Neuronal stem cell (in vitro differentiated cells): Measurements from ENCODE around the gene ZFYVE16.

Experiments
- DNase-seq: peaks from one replicate; pipeline ENCODE4 v3.0.0-alpha.2; 2013; ENCODE audit warnings: low spot score
- H2AFZ ChIP-seq: one replicate; pipeline ENCODE4 v1.6.1; 2013; ENCODE audit warnings: mild to moderate bottlenecking, low read length, inconsistent platforms
- H2AK5ac ChIP-seq: 2 replicates; pipeline ENCODE4 v1.6.1; 2013; ENCODE audit warnings: low read depth, mild to moderate bottlenecking, inconsistent platforms, low read length, moderate library complexity, mixed read lengths
- H2BK120ac ChIP-seq: 2 replicates; pipeline ENCODE4 v1.6.1; 2013; ENCODE audit warnings: low read depth, mild to moderate bottlenecking, inconsistent platforms, low read length, moderate library complexity, mixed read lengths
- H2BK12ac ChIP-seq: one replicate; pipeline ENCODE4 v1.6.1; 2013; ENCODE audit warnings: low read length, inconsistent platforms
- H2BK15ac ChIP-seq: 2 replicates; pipeline ENCODE4 v1.6.1; 2013; ENCODE audit warnings: mild to moderate bottlenecking, low read length, inconsistent platforms, mixed read lengths
- H2BK5ac ChIP-seq: one replicate; pipeline ENCODE4 v1.6.1; 2013; ENCODE audit warnings: inconsistent platforms, mild to moderate bottlenecking, low read length, moderate library complexity
- H3K14ac ChIP-seq: one replicate; pipeline ENCODE4 v1.6.1; 2013; ENCODE audit warnings: low read length, inconsistent platforms
- H3K18ac ChIP-seq: 2 replicates; pipeline ENCODE4 v1.6.1; 2013; ENCODE audit warnings: low read length, inconsistent platforms
- H3K23ac ChIP-seq: 2 replicates; pipeline ENCODE4 v1.6.1; 2013; ENCODE audit warnings: low read depth, mild to moderate bottlenecking, mixed read lengths, low read length, inconsistent platforms; ENCODE audit not compliant: poor library complexity
- H3K27ac ChIP-seq: replicated peaks from 3 replicates; pipeline ENCODE4 v1.5.1; 2013; ENCODE audit warnings: low read length, inconsistent platforms
- H3K27me3 ChIP-seq, 3 experiments: 2 replicates each; pipeline ENCODE4 v1.6.1; 2013; ENCODE audit warnings: low read length in 3 of 3, mild to moderate bottlenecking in 2 of 3, inconsistent platforms in 1 of 3, low read depth in 1 of 3, mixed read lengths in 1 of 3, moderate library complexity in 1 of 3; ENCODE audit not compliant: control insufficient read depth in 3 of 3, insufficient read depth in 3 of 3
- H3K36me3 ChIP-seq, 2 donors: replicated peaks in 1 of 2; 2 replicates each; pipeline ENCODE4 v1.6.1; 2013; ENCODE audit warnings: low read length in 2 of 2; ENCODE audit not compliant: control insufficient read depth in 2 of 2, insufficient read depth in 2 of 2
- H3K4ac ChIP-seq: 2 replicates; pipeline ENCODE4 v1.6.1; 2013; ENCODE audit warnings: inconsistent platforms, mild to moderate bottlenecking, low read length, moderate library complexity
- H3K4me1 ChIP-seq, 2 donors: 1 replicate in 1 of 2; 2 replicates in 1 of 2; pipeline ENCODE4 v1.6.1; 2013; ENCODE audit warnings: low read length in 2 of 2, low read depth in 1 of 2; ENCODE audit not compliant: control insufficient read depth in 2 of 2, insufficient read depth in 1 of 2
- H3K4me2 ChIP-seq: one replicate; pipeline ENCODE4 v1.6.1; 2013; ENCODE audit warnings: mild to moderate bottlenecking, low read length, inconsistent platforms; ENCODE audit not compliant: insufficient read depth, poor library complexity, severe bottlenecking
- H3K4me3 ChIP-seq, 2 donors: 2 replicates each; pipeline ENCODE4 v1.5.1; 2013; ENCODE audit warnings: low read length in 2 of 2, mild to moderate bottlenecking in 2 of 2, inconsistent platforms in 1 of 2, moderate library complexity in 1 of 2
- H3K79me1 ChIP-seq: one replicate; pipeline ENCODE4 v1.6.1; 2013; ENCODE audit warnings: low read depth, mild to moderate bottlenecking, inconsistent platforms, low read length, moderate library complexity
- H3K9ac ChIP-seq: one replicate; pipeline ENCODE4 v1.6.1; 2013; ENCODE audit warnings: mild to moderate bottlenecking, low read depth, low read length, inconsistent platforms; ENCODE audit not compliant: poor library complexity
- H3K9me3 ChIP-seq, 2 donors: replicated peaks in 1 of 2; 2 replicates each; pipeline versions ENCODE3 to v1.6.1; 2013; ENCODE audit warnings: low read length in 2 of 2, mild to moderate bottlenecking in 2 of 2, inconsistent platforms in 1 of 2, low read depth in 1 of 2, mixed read lengths in 1 of 2, moderate library complexity in 1 of 2; ENCODE audit not compliant: control insufficient read depth in 2 of 2, insufficient read depth in 1 of 2
- H4K8ac ChIP-seq: one replicate; pipeline ENCODE4 v1.6.1; 2013; ENCODE audit warnings: low read depth, mild to moderate bottlenecking, inconsistent platforms, low read length, moderate library complexity
- H4K91ac ChIP-seq: one replicate; pipeline ENCODE4 v1.6.1; 2013; ENCODE audit warnings: low read length, low read depth, mild to moderate bottlenecking, inconsistent platforms; ENCODE audit not compliant: poor library complexity
- WGBS, 2 donors: extraction: QIAGEN DNeasy Blood & Tissue Kit; methylation state at CpG; one replicate each; pipeline ENCODE4 v1.1.7; 2013; ENCODE audit warnings: missing lambda C conversion rate in 2 of 2, mixed read lengths in 1 of 2; ENCODE audit not compliant: insufficient read length in 2 of 2, insufficient replicate concordance in 1 of 2; ENCODE audit errors: extremely low coverage in 2 of 2; 5-methylcytosine and 5-hydroxymethylcytosine counted together

ZFYVE16 gene

DNA sequence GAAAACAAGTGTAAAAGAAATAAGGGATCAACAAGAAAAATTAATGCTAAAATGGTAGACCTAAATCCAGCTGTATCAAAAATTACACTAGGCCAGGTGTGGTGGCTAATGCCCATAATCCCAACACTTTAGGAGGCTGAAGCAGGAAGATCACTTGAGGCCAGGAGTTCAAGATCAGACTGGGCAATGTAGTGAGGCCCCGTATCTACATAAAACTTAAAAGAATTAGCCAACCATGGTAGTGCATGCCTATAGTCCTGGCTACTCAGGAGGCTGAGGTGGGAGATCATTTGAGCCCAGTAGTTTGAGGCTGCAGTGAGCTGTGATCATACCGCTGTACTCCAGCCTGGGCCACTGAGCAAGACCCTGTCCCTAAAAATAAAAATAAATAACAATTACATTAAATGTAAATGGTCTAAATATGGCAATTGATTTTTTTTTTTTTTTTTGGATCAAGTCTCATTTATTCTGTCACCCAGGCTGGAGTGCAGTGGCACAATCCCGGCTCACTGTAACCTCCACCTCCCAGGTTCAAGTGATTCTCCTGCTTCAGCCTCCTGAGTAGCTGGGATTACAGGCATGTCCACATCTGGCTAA lies 75.9 kb downstream of the ZFYVE16 start:
- Histone ChIP-seq H3K9me3 (peaks cover 1 to 13% of the 10 kb centered on the region in 2 donors), H2BK120ac (no peak overlapping the region), H2AFZ (no peak overlapping the region), H3K4ac (no peak overlapping the region), H3K27me3 (no peaks in the 10 kb centered on the region), H3K9ac (no peak overlapping the region), H4K8ac (no peak overlapping the region), H3K27ac (no peak overlapping the region), H3K36me3 (peaks cover 2 to 16% of the 10 kb centered on the region in 2 donors), H3K4me2 (no peak overlapping the region), H2BK12ac (no peak overlapping the region), H3K23ac (no peak overlapping the region), H3K14ac (no peak overlapping the region), H3K4me3 (no peak overlapping the region), H2BK5ac (no peak overlapping the region), H3K18ac (no peak overlapping the region), H4K91ac (no peak overlapping the region), H3K4me1 (peaks cover 0 to 1% of the 10 kb centered on the region in 2 donors), H3K79me1 (peaks cover 2% of the 10 kb centered on the region), H2BK15ac (no peak overlapping the region), H2AK5ac (no peak overlapping the region)
- no CpG with 5 or more reads among the region's 3 CpGs for WGBS, 2 donors
- no peak for DNase-seq

DNA sequence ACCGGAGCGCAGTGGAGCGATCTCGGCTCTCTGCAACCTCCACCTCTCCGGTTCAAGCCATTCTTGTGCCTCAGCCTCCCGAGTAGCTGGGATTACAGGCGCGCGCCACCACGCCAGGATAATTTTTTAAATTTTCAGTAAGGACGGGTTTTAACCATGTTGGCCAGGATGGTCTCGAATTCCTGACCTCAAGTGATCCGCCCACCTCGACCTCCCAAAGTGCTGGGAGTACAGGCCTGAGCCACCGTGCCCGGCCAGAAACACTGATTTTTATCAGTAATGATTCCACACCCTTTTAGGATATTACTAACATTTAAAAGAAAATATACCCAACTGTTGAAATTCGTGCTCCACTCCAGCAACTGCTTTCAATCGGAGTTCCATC lies 79.6 kb downstream of the ZFYVE16 start:
- Histone ChIP-seq H3K27me3 (no peaks in the 10 kb centered on the region), H3K4me3 (peak overlapping the region; percentile 56 to 86), H3K4ac (no peak overlapping the region), H3K4me2 (peak overlapping the region; percentile 71), H2BK5ac (peak overlapping the region; percentile 62), H4K91ac (no peak overlapping the region), H2AFZ (peak overlapping the region; percentile 95), H3K9ac (peak overlapping the region; percentile 56), H2BK120ac (no peak overlapping the region), H3K23ac (no peak overlapping the region), H3K27ac (peak overlapping the region; percentile 87), H2BK15ac (peak overlapping the region; percentile 71), H2BK12ac (no peak overlapping the region), H4K8ac (no peak overlapping the region), H3K9me3 (peaks cover 0 to 9% of the 10 kb centered on the region in 2 donors), H3K36me3 (no peaks in the 10 kb centered on the region), H3K14ac (no peak overlapping the region), H3K4me1 (peaks cover 0 to 1% of the 10 kb centered on the region in 2 donors), H3K18ac (peak overlapping the region; percentile 93), H2AK5ac (no peak overlapping the region), H3K79me1 (peaks cover 2% of the 10 kb centered on the region)
- WGBS, 2 donors, result no CpG with 5 or more reads among the region's 18 CpGs
- DNase-seq, result no peak

DNA sequence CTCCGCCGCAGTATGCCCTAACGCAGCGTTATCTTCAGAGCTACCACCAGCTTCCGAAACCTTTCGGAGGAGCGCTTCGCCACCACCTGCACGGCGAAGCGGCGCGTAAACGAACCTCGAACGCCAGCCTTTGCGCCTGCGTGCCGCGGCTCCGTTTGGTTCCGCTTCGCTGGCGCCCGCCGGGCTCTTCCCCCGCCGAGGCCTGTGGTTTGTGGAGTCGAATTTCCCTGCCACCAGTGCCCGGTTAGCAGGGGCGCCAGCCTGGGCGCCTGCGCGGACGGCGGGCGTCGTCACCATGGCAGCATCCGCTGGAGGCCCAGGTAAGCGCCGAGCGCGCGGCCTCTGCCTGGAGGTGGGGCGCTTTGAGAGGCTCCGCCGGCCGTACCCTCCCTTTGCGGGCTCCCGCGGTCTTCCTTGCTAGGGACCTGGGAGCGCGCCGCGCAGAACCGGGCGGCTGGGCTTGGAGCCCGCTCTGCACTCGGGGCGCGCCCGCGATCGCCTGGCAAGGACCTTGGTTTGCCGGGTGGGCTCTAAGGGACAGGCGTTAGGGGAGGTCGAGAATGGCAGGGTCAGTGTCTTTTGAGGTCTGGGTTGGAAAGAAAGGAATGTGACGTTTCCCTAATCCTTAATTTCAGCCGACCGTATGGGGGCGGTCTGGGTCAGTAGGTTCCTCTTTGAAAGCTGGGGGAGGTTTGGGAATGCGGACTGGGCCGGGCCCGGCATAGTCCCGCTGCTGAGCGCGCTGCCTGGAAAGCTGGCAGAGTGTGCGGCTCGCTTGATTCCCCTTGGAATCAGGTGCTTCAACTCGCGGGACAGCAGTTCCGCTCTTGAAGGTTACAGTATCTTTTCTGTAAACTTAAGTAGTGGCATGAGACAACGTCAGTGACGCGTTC lies 80.2 kb downstream of the ZFYVE16 start, which contains the start of gene FAM151B:
FAM151B (plus strand) TSS at position 272 of the 893 bp plus-strand sequence; CDS start at position 296, 24 bp downstream.
- Histone ChIP-seq H3K23ac (no peak within 1 kb of the TSS), H2BK15ac (peak within 1 kb of the TSS; percentile 71), H3K36me3 (no peaks in the 10 kb centered on the region), H3K14ac (no peak within 1 kb of the TSS), H2AFZ (peak within 1 kb of the TSS; percentile 95), H2BK5ac (peak within 1 kb of the TSS; percentile 62), H2BK120ac (no peak within 1 kb of the TSS), H3K4me1 (peaks cover 0 to 1% of the 10 kb centered on the region in 2 donors), H3K27ac (peak within 1 kb of the TSS; percentile 87), H3K18ac (peak within 1 kb of the TSS; percentile 93), H3K4me3 (peak within 1 kb of the TSS; percentile 56 to 86), H3K9ac (peak within 1 kb of the TSS; percentile 80), H3K9me3 (peaks cover 0 to 7% of the 10 kb centered on the region in 2 donors), H3K4ac (no peak within 1 kb of the TSS), H3K4me2 (peak within 1 kb of the TSS; percentile 71), H4K8ac (no peak within 1 kb of the TSS), H3K79me1 (peaks cover 2% of the 10 kb centered on the region), H3K27me3 (no peaks in the 10 kb centered on the region), H4K91ac (no peak within 1 kb of the TSS), H2BK12ac (no peak within 1 kb of the TSS), H2AK5ac (no peak within 1 kb of the TSS)
- DNase-seq, result peak; percentile 89
- no CpG with 5 or more reads among the region's 85 CpGs for WGBS, 2 donors

DNA sequence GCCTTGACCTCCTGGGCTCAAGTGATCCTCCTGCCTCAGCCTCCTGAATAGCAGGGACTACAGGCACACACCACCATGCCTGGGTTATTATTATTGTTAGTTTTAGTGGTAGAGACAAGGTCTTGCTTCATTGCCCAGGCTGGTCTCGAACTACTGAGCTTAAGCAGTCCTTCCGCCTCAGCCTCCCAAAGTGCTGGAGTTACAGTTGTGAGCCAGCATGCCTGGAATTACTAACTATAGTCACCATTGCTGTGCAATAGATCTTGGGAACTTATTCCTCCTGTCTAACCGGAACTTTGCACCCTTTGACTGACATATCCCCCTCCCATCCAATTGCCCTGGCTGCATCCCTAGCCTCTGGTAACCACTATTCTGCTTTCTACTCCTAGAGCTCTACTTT lies 83.4 kb downstream of the ZFYVE16 start:
- no peak overlapping the region for H4K8ac ChIP-seq
- H3K4ac ChIP-seq, result no peak overlapping the region
- peaks cover 0 to 1% of the 10 kb centered on the region in 2 donors for H3K4me1 ChIP-seq
- H2BK120ac ChIP-seq, result no peak overlapping the region
- no peak overlapping the region for H4K91ac ChIP-seq
- no peaks in the 10 kb centered on the region for H3K36me3 ChIP-seq
- H3K27ac ChIP-seq, result no peak overlapping the region
- no peak overlapping the region for H2BK5ac ChIP-seq
- H3K9me3 ChIP-seq, result no peaks in the 10 kb centered on the region
- no peak overlapping the region for H3K9ac ChIP-seq
- H3K23ac ChIP-seq, result no peak overlapping the region
- no peak overlapping the region for H3K18ac ChIP-seq
- no peak overlapping the region for H2AK5ac ChIP-seq
- H3K4me2 ChIP-seq, result no peak overlapping the region
- H3K4me3 ChIP-seq, result no peak overlapping the region
- no CpG with 5 or more reads among the region's 3 CpGs for WGBS, 2 donors
- no peaks in the 10 kb centered on the region for H3K79me1 ChIP-seq
- no peaks in the 10 kb centered on the region for H3K27me3 ChIP-seq
- no peak overlapping the region for H2AFZ ChIP-seq
- DNase-seq, result no peak
- no peak overlapping the region for H3K14ac ChIP-seq
- no peak overlapping the region for H2BK15ac ChIP-seq
- no peak overlapping the region for H2BK12ac ChIP-seq
